Measurements from ENCODE around the gene SPECC1. TPM values are rescaled to one million over a fixed set of nuclear protein-coding genes. Genes with fewer than 3 reads are reported as not detected.

Gene SPECC1
- total RNA-seq, 1 experiment from 2014 or later = 103 TPM

DNA sequence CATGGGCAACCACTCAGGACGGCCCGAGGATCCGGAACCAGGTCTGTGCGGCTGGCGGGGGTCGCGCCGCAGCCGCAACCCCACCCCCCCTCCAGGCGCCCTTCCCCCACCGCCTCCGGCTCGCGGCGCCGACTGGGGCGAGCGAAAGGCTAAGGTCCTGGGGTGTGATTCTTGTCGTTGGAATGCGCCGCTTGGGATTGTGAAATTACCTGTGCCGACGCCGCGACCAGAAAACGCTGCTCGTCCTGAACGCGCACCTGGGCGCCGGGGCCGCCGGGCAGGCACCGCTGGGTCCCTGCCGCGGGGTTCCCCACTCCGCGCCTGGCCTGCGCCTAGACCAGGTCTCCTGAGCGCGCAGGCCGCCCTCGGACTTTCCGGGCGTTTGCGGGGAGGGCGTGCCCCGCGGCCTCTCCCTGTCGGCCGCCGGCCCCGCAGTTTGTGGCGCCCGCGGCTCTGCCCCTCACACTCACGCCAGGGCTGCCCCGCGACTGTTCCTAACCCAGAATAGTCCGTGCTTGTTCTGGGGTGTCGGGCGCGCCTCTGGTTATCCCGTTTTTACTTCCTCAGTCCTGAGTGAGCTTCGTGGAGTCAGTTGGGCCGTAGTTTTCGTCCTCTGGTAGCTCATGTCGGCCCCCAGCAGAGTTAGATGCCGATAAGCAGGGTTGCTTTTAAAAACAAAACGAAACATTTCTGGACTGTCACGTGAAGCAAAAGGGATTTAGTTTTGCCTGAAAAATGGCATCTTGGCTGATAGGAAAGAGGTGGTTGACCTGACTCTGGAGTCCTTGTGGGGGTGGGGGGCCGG lies 147.2 kb downstream of the SPECC1 start (continued):
- TF ChIP-seq ZBTB21 (CRISPR knock-in tag; IDR thresholded peaks at IDR 0.05; ENCODE audit: borderline replicate concordance) (no peak), CREB1 (CRISPR knock-in tag; IDR thresholded peaks at IDR 0.05) (no peak), TP53 (CRISPR knock-in tag; IDR thresholded peaks at IDR 0.05) (no peak), NFATC4 (CRISPR knock-in tag; IDR thresholded peaks at IDR 0.05) (no peak), ESRRA (CRISPR knock-in tag; IDR thresholded peaks at IDR 0.05; ENCODE audit: borderline replicate concordance) (no peak), MYBL2 (CRISPR knock-in tag; IDR thresholded peaks at IDR 0.05) (no peak), SP1 (CRISPR knock-in tag; conservative IDR thresholded peaks at IDR 0.05) (no peak), ETV6 (CRISPR knock-in tag; IDR thresholded peaks at IDR 0.05) (no peak), MXD4 (CRISPR knock-in tag; IDR thresholded peaks at IDR 0.05; ENCODE audit: borderline replicate concordance) (no peak), KAT7 (CRISPR knock-in tag; IDR thresholded peaks at IDR 0.05; ENCODE audit: borderline replicate concordance) (peak; percentile 87; the same call in 1 of the 2 replicates), GABPB1 (CRISPR knock-in tag; IDR thresholded peaks at IDR 0.05) (no peak), SOX15 (CRISPR knock-in tag; IDR thresholded peaks at IDR 0.05) (no peak), SMAD4 (CRISPR knock-in tag; IDR thresholded peaks at IDR 0.05) (no peak)
- TF ChIP-seq, protein P1, sequence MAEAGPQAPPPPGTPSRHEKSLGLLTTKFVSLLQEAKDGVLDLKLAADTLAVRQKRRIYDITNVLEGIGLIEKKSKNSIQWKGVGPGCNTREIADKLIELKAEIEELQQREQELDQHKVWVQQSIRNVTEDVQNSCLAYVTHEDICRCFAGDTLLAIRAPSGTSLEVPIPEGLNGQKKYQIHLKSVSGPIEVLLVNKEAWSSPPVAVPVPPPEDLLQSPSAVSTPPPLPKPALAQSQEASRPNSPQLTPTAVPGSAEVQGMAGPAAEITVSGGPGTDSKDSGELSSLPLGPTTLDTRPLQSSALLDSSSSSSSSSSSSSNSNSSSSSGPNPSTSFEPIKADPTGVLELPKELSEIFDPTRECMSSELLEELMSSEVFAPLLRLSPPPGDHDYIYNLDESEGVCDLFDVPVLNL (CRISPR knock-in tag; IDR thresholded peaks at IDR 0.05; ENCODE audit: borderline replicate concordance, low read depth) = no peak
- TF ChIP-seq, protein P2, sequence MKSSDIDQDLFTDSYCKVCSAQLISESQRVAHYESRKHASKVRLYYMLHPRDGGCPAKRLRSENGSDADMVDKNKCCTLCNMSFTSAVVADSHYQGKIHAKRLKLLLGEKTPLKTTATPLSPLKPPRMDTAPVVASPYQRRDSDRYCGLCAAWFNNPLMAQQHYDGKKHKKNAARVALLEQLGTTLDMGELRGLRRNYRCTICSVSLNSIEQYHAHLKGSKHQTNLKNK (CRISPR knock-in tag; IDR thresholded peaks at IDR 0.05) = no peak
- TF ChIP-seq, protein P3, sequence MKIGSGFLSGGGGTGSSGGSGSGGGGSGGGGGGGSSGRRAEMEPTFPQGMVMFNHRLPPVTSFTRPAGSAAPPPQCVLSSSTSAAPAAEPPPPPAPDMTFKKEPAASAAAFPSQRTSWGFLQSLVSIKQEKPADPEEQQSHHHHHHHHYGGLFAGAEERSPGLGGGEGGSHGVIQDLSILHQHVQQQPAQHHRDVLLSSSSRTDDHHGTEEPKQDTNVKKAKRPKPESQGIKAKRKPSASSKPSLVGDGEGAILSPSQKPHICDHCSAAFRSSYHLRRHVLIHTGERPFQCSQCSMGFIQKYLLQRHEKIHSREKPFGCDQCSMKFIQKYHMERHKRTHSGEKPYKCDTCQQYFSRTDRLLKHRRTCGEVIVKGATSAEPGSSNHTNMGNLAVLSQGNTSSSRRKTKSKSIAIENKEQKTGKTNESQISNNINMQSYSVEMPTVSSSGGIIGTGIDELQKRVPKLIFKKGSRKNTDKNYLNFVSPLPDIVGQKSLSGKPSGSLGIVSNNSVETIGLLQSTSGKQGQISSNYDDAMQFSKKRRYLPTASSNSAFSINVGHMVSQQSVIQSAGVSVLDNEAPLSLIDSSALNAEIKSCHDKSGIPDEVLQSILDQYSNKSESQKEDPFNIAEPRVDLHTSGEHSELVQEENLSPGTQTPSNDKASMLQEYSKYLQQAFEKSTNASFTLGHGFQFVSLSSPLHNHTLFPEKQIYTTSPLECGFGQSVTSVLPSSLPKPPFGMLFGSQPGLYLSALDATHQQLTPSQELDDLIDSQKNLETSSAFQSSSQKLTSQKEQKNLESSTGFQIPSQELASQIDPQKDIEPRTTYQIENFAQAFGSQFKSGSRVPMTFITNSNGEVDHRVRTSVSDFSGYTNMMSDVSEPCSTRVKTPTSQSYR (CRISPR knock-in tag; IDR thresholded peaks at IDR 0.05) = 0 out of 2 replicates have a peak, but pooled peaks have one; percentile 21
- TF ChIP-seq, protein P4, sequence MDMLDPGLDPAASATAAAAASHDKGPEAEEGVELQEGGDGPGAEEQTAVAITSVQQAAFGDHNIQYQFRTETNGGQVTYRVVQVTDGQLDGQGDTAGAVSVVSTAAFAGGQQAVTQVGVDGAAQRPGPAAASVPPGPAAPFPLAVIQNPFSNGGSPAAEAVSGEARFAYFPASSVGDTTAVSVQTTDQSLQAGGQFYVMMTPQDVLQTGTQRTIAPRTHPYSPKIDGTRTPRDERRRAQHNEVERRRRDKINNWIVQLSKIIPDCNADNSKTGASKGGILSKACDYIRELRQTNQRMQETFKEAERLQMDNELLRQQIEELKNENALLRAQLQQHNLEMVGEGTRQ (CRISPR knock-in tag; IDR thresholded peaks at IDR 0.05) = peak; percentile 58
- TF ChIP-seq, protein P5, sequence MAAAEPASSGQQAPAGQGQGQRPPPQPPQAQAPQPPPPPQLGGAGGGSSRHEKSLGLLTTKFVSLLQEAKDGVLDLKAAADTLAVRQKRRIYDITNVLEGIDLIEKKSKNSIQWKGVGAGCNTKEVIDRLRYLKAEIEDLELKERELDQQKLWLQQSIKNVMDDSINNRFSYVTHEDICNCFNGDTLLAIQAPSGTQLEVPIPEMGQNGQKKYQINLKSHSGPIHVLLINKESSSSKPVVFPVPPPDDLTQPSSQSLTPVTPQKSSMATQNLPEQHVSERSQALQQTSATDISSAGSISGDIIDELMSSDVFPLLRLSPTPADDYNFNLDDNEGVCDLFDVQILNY (CRISPR knock-in tag; IDR thresholded peaks at IDR 0.05) = no peak
- TF ChIP-seq, protein P6, sequence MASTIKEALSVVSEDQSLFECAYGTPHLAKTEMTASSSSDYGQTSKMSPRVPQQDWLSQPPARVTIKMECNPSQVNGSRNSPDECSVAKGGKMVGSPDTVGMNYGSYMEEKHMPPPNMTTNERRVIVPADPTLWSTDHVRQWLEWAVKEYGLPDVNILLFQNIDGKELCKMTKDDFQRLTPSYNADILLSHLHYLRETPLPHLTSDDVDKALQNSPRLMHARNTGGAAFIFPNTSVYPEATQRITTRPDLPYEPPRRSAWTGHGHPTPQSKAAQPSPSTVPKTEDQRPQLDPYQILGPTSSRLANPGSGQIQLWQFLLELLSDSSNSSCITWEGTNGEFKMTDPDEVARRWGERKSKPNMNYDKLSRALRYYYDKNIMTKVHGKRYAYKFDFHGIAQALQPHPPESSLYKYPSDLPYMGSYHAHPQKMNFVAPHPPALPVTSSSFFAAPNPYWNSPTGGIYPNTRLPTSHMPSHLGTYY (CRISPR knock-in tag; IDR thresholded peaks at IDR 0.05) = no peak
- TF ChIP-seq, protein P7, sequence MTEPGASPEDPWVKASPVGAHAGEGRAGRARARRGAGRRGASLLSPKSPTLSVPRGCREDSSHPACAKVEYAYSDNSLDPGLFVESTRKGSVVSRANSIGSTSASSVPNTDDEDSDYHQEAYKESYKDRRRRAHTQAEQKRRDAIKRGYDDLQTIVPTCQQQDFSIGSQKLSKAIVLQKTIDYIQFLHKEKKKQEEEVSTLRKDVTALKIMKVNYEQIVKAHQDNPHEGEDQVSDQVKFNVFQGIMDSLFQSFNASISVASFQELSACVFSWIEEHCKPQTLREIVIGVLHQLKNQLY (CRISPR knock-in tag; IDR thresholded peaks at IDR 0.05) = no peak
